ENCODE data around the gene SUV39H2. TPM values are rescaled to one million over a fixed set of nuclear protein-coding genes. Genes with fewer than 3 reads are reported as not detected.

The SUV39H2 gene
- total and polyA plus RNA-seq, 10 of the 15 experiments (the other 5 are each of a cell fraction or from before 2014, with no cell fraction given) = 24.3 to 41.1 (median 30.0) TPM

GRCh38 chr10:14917827-14918226, 39.2 kb downstream of the SUV39H2 start:
- intact Hi-C loops (cut with micrococcal nuclease; ENCODE audit: unreplicated experiment) (no loop called here), in situ Hi-C loops (cut with MboI) (no loop called here)
- no peaks in the 10 kb centered on the region for H4K20me1 ChIP-seq (ENCODE audit: control insufficient read depth, insufficient read depth)
- H3K4me1 ChIP-seq (ENCODE audit: control insufficient read depth, insufficient read depth, low read length) = peaks cover 3% of the 10 kb centered on the region; the same call in 1 of the 2 replicates
- POLR2A ChIA-PET = no interaction called here
- DNase-seq (ENCODE audit: low read depth, low spot score) (no peak), ATAC-seq (no peak), FAIRE-seq (no peak)
- WGBS (ENCODE audit: insufficient coverage, insufficient replicate concordance, low lambda C conversion rate, missing lambda C conversion rate) = 91% methylated on average over 3 of the region's 3 CpGs
- H3K79me2 ChIP-seq (ENCODE audit: control insufficient read depth, insufficient read depth, low read length) = no peaks in the 10 kb centered on the region; the same call in 1 of the 2 replicates
- CTCF ChIA-PET = interaction anchor here (0.8 to 1.6 kb wide), 3 partner anchors 15 to 41 kb away, joined by 3 to 5 read pairs (median 4); partner anchors contain the start of gene MEIG1
- no peak overlapping the region for H2AFZ ChIP-seq (ENCODE audit: control insufficient read depth, low read depth, low read length)
- SMC1A ChIA-PET (ENCODE audit: uncharacterized antibody, unreplicated experiment) = interaction anchor here (1.0 kb wide), 2 partner anchors 18 to 19 kb away, joined by 3 to 4 read pairs; no protein-coding TSS in a partner anchor
- H3K27ac ChIP-seq (ENCODE audit: control insufficient read depth, insufficient read depth) = no peak overlapping the region
- TF ChIP-seq CTCF (IDR thresholded peaks at IDR 0.05 in 2 of 3, conservative IDR thresholded peaks at IDR 0.05 in 1 of 3; ENCODE audit: control insufficient read depth in 2 of 3, extremely low read depth in 1 of 3, insufficient read depth in 1 of 3, low read depth in 3 of 3, low read length in 3 of 3) = no peak
- TF ChIP-seq RAD21 (IDR thresholded peaks at IDR 0.05; ENCODE audit: insufficient read depth, low read depth, low read length) = no peak
- no peak for TF ChIP-seq KDM1A (IDR thresholded peaks at IDR 0.05; ENCODE audit: borderline replicate concordance)
- TF ChIP-seq HSF1 (IDR thresholded peaks at IDR 0.05; ENCODE audit: low read depth, low read length) = no peak
- TF ChIP-seq NFXL1 (IDR thresholded peaks at IDR 0.05; ENCODE audit: borderline replicate concordance) = no peak
- no peak for TF ChIP-seq PAX8 (IDR thresholded peaks at IDR 0.05)
- TF ChIP-seq EGR1 (IDR thresholded peaks at IDR 0.05; ENCODE audit: borderline replicate concordance in 1 of 2, low read depth in 2 of 2, low read length in 2 of 2) = no peak
- no peak for TF ChIP-seq PKNOX1 (IDR thresholded peaks at IDR 0.05)
- TF ChIP-seq SMC3 (IDR thresholded peaks at IDR 0.05; ENCODE audit: borderline replicate concordance, low read length) = no peak
- TF ChIP-seq HDGF (IDR thresholded peaks at IDR 0.05) = no peak
- TF ChIP-seq HDAC2 (IDR thresholded peaks at IDR 0.05) = no peak
- no peak for TF ChIP-seq ESRRA (IDR thresholded peaks at IDR 0.05; ENCODE audit: low read length)
- no peak for TF ChIP-seq BRCA1 (IDR thresholded peaks at IDR 0.05; ENCODE audit: low read depth, low read length)
- no peak for TF ChIP-seq BHLHE40 (IDR thresholded peaks at IDR 0.05; ENCODE audit: borderline replicate concordance in 1 of 2, low read depth in 2 of 2, low read length in 1 of 2)
- H3K4me3 ChIP-seq = no peak overlapping the region
- RAD21 ChIA-PET (ENCODE audit: unreplicated experiment) = no interaction called here
- BruUV-seq (replicated peaks) = no TSS peak
- peaks cover 16 to 38% of the 10 kb centered on the region in 2 experiments for H3K36me3 ChIP-seq (ENCODE audit: control insufficient read depth in 2 of 2, insufficient read depth in 2 of 2, low read length in 1 of 2)
- H3K9ac ChIP-seq (ENCODE audit: control insufficient read depth, insufficient read depth, low read length) = no peak overlapping the region
- H3K4me2 ChIP-seq (ENCODE audit: control insufficient read depth, insufficient read depth) = no peak overlapping the region
- peaks cover 14% of the 10 kb centered on the region for H3K9me3 ChIP-seq (replicated peaks; ENCODE audit: control insufficient read depth, insufficient read depth, low read length)
- H3K27me3 ChIP-seq (replicated peaks in 1 of 2; ENCODE audit: control insufficient read depth in 2 of 2, insufficient read depth in 2 of 2, low read length in 1 of 2) = no peaks in the 10 kb centered on the region

Data from GM12878 (cell line).